Activated effector memory CD4-positive, alpha-beta T cell treated with Interleukin-2 at 50 U/mL for 16 hours (primary cell): ENCODE measurements around the gene APOBEC3F.
"Not testable (repeated sequence)": the region's sequence is repeated elsewhere in the genome, so short reads cannot be mapped to it uniquely, and the experiment has no call there.

Experiments
- DNase-seq: peaks from one replicate; pipeline ENCODE4 v3.0.0-alpha.2; 2020

The APOBEC3F gene

DNA sequence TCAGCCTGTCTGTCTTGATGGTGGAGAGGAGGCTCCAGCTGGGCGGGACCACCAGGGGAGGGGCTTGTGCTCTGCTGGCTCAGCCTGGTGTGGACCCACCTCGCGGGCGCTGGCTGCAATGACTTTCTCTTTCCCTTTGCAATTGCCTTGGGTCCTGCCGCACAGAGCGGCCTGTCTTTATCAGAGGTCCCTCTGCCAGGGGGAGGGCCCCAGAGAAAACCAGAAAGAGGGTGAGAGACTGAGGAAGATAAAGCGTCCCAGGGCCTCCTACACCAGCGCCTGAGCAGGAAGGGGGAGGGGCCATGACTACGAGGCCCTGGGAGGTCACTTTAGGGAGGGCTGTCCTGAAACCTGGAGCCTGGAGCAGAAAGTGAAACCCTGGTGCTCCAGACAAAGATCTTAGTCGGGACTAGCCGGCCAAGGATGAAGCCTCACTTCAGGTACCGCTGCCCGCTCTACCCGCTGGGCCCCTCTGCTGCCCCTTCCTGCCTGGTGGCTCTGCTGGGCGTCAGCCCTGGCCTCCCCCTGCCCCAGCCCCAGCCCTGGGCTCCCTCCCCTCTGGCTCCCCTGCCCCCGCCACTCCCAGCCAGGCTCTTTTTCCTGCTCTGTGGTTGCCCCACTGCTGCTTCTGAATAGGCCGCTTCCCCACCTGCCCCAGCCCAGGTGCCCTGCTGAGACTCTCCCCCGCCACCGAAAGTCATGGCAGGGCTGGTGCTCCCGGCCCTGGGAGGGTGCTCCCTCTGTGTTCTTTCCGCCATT lies at the start of gene APOBEC3F:
Gene APOBEC3F, plus strand, starts transcription at position 327 of the 759 bp plus-strand sequence. Its CDS starts 97 bp downstream, at position 424.
- peak; percentile 59 for DNase-seq

GRCh38 chr22:38992871-38993371 lies 47.7 kb upstream of the APOBEC3F start:
- not testable (repeated sequence) for DNase-seq

- no peak for DNase-seq
Measured at GRCh38 chr22:38996105-38996504, 44.6 kb upstream of the APOBEC3F start.

- DNase-seq: no peak
Measured at GRCh38 chr22:38997518-38997917, 43.1 kb upstream of the APOBEC3F start.

DNA sequence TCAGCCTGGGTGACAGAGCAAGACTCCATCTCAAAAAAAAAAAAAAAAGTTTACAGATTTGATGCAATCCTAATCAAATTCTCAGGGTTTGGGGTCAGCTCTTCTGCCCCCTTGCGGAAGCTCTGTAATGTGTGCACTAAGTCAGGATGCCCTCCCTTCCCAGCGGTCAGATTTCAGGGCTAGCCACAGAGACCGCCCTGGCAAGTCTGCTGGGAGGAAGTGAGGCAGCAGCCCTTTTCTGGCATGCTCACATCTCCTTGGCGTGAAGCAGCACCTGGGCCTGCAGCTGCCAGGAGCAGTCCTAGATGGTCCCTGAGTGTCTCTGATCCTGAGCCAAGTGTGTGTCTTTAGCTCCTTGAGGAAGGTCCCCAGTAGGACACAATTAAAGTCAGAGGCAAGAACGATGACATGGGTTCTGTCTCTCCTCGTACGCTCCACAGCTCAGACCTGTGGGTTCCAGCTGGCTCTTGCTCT lies 37.5 kb upstream of the APOBEC3F start:
- DNase-seq: peak; percentile 66

GRCh38 chr22:39007177-39007576 lies 33.5 kb upstream of the APOBEC3F start:
- no peak for DNase-seq

DNA sequence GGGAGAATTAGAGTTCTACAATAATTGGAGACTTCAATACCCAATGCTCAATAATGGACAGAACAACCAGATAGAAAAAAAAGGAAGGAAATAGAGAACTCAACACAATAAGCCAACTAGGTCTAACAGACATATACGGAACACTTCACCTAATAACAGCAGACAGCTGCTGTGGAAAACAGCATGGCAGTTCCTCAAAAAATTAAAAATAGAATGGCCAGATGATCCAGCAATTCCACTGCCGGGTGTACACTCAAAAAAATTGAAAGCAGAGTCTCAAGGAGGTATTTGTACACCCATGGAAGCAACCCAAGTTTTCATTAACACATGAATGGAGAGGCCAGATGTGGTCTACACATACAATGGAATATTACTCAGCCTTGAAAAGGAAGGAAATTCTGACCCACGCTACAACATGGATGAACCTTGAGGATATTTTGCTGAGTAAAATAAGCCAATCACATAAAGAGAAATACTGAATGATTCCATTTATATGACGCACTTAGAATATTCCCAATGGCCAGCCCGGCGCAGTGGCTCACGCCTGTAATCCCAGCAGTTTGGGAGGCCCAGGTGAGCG lies 32.3 kb upstream of the APOBEC3F start:
- DNase-seq: not testable (repeated sequence)

- DNase-seq: no peak
Measured at GRCh38 chr22:39010946-39011345, 29.7 kb upstream of the APOBEC3F start.

DNA sequence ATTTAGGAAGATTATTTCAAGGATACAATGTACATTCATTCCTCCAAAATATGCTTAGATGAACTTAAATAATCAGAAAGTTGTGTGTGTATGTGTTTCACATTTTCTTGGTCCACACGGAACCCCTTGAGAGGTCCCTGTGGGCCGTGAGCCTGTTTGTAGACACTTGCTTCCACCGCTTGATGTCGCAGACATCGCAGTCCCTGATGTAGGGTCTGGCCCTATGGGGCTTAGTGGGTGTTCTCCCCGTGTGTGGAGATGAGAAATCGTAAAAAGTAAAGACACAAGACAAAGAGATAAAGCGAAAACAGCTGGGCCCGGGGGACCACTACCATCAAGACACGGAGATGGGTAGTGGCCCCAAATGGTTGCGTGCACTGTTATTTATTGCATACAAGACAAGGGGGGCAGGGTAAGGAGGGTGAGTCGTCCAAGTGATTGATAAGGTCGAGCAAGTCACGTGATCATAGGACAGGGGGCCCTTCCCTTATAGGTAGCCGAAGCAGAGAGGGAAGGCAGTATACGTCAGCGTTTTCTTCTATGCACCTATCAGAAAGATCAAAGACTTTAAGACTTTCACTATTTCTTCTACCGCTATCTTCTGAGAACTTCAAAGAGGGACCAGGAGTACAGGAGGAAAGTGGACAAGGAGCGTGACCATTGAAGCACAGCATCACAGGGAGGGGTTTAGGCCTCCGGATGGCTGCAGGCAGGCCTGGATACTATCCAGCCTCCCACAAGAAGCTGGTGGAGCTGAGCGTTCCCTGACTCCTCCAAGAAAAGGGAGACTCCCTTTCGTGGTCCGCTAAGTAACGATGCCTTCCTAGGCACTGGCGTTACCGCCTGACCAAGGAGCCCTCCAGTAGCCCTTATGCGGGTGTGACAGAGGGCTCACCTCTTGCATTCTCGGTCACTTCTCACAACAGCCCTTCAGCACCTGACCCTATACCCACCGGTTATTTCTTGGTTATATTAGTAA lies 27.8 kb upstream of the APOBEC3F start:
- no peak for DNase-seq

- not testable (repeated sequence) for DNase-seq
Measured at GRCh38 chr22:39013561-39013941, 27.1 kb upstream of the APOBEC3F start.

GRCh38 chr22:39013942-39014722 lies 26.5 kb upstream of the APOBEC3F start, which contains the start of gene APOBEC3C:
Gene APOBEC3C (plus strand): TSS chr22:39014257. CDS start chr22:39014363, 106 bp downstream.
- peak; percentile 73 for DNase-seq

DNA sequence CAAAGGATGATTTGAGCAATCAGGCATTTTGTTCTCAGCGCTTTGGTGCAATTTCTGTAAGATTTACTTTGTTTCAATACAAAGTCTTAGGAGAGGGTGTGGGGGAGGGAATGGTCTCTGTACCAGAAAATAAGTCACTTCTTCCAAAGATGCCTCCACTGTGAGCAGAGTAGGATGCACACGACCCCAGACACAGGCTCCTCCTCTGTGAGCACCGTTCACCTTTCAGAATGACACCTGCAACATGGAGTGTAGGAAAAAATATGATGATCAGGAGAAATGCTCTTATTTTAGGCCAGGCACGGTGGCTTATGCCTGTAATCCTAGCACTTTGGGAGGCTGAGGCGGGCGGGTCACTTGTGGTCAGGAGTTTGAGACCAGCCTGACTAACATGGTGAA lies 25.9 kb upstream of the APOBEC3F start:
- not testable (repeated sequence) for DNase-seq

- no peak for DNase-seq
Measured at GRCh38 chr22:39016592-39016991, 24.1 kb upstream of the APOBEC3F start.

- DNase-seq: no peak
Measured at GRCh38 chr22:39017596-39018365, 22.9 kb upstream of the APOBEC3F start.

- DNase-seq: not testable (repeated sequence)
Measured at GRCh38 chr22:39020021-39020651, 20.5 kb upstream of the APOBEC3F start.

DNA sequence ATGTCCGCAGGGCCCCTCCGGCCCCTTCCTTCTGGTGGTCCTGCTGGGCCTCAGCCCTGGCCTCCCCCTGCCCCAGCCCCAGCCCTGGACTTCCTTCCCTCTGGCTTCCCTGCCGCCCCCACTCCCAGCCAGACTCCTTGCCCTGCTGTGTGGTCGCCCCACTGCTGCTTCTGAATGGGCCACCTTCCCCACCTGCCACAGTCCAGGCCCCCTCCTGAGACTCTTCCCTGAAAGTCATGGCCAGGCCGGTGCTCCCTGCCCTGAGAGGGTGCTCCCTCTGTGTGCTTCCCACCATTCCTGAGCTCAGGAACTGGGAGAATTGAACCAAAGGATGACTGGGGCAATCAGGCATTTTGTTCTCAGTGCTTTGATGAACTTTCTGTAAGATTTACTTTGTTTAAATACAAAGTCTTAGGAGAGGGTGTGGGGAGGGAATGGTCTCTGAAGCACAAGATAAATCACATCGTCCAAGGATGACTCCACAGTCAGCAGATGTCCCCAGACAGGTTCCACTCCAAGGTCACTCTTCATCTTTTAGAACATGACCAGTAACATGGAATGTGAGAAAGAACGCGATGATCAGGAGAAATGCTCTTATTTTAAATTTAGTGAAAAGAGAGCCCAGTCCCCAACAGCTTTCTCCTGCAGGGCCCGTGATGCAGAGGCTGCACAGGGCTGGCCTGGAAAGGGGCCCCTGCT lies 19.0 kb upstream of the APOBEC3F start:
- DNase-seq: no peak

DNA sequence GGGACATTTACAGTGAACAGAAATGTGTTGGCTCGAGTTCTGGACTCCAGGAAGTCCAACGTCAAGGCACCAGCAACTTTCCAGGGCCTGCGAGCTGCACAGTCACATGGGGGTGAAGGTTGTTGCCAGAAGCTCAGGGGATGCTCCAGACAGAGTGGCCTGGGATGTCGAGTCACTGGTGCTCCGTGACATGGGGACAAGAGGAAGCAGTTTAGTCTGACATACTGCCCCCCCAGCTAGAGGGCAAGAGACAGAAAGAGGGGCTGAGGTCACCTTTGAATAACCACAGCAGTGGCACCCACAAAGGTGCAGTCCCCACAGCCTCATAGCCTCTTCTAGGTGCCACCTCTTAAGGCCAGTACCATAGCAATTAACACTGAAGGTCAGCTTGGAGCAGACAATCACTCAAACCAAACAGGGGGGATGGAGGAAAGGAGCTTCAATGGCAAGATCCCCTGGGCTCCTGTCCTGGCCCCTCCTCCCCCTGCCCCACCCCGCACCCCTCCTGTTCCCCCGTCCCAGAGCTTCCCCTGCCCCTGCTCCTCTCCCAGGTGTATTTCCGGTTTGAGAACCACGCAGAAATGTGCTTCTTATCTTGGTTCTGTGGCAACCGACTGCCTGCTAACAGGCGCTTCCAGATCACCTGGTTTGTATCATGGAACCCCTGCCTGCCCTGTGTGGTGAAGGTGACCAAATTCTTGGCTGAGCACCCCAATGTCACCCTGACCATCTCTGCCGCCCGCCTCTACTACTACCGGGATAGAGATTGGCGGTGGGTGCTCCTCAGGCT lies 15.9 kb upstream of the APOBEC3F start:
- peak; percentile 18 for DNase-seq

- DNase-seq: no peak
Measured at GRCh38 chr22:39026509-39027150, 14.0 kb upstream of the APOBEC3F start.

- no peak for DNase-seq
Measured at GRCh38 chr22:39027717-39028116, 12.9 kb upstream of the APOBEC3F start.
